Measurements from ENCODE around the gene BEST1. TPM values are rescaled to one million over a fixed set of nuclear protein-coding genes. Genes with fewer than 3 reads are reported as not detected.
A peak's percentile ranks its signal among the peaks of the same experiment; 100 is the strongest.

The BEST1 gene
- total RNA-seq, 1 donor from 2014 or later: under 0.01 TPM

GRCh38 chr11:61914471-61915171, 35.5 kb upstream of the BEST1 start:
- no peak for DNase-seq (ENCODE audit: low read depth in 2 of 2)

DNA sequence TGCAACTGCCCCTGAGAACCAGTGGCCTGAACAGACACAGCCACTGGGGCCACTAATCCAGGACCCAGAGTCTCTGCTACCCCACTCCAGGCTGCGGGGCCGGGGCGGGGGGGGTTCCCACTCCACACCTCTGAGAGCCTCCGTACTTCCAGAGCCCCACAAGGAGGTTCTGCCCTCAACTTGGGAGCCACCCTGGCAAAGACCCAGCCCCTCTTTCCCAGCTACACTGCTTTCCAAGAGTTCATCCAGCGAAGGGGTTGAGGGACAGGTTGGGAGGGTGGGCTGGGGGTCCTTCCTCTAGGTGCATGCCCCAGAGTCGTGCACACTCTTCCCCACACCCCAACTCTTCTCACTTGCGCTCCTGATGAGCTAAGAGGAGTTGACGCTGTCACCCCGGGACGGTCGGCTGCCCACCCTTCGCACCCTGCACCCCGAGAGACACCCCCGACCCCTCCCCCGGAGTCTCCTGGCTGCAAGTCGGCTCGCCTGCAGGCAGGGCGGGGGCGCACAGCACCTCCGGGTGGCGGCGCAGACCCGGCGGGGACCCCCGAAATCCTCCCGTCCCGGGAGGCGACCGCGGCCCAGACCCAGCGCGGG, 33.3 kb upstream of the BEST1 start:
- DNase-seq (ENCODE audit: low read depth in 2 of 2): no peak

DNA sequence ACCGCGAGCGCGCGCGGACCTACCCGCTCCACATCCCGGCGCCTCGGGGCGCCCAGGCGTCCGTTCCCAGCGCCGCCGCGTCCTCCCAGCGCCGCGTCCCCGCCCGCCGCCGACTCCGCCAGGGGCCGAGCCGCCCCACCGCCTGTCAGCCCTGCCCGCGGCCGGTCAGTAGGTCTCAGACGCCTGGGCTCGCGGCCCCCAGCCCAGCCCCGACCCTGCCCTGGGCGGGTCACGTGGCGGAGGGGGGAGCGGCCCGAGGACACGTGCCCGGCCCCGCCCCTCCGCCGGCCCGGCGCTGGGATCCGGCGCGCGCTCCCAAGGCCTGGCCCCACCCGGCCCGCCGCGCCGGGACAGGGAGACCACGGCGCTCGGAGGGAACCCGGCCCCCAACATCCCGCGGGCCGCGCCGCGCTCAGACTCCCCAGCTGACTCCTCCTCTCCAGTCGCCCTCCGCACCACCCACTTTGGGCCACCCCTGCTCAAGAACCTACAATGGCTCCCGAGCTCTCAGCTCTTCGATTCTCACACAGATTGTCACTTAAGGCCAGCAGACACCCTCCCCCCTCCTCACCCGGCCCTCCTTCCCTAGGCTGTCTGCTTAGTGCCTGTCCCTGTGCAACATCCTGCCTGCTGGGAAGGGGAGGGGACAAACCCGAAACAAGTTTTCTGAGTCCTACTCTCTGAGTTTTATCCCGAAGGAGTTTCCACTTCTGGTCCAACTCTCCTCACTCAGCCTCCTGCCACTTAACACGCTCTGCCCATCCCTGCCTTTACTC, 32.6 kb upstream of the BEST1 start, which contains the start of gene RAB3IL1:
TSS of gene RAB3IL1 (minus strand) at position 233 of the 776 bp plus-strand sequence. CDS start at position 34, 199 bp downstream.
- DNase-seq (ENCODE audit: low read depth in 2 of 2): peak in 1 of 2 donors; percentile 51

DNA sequence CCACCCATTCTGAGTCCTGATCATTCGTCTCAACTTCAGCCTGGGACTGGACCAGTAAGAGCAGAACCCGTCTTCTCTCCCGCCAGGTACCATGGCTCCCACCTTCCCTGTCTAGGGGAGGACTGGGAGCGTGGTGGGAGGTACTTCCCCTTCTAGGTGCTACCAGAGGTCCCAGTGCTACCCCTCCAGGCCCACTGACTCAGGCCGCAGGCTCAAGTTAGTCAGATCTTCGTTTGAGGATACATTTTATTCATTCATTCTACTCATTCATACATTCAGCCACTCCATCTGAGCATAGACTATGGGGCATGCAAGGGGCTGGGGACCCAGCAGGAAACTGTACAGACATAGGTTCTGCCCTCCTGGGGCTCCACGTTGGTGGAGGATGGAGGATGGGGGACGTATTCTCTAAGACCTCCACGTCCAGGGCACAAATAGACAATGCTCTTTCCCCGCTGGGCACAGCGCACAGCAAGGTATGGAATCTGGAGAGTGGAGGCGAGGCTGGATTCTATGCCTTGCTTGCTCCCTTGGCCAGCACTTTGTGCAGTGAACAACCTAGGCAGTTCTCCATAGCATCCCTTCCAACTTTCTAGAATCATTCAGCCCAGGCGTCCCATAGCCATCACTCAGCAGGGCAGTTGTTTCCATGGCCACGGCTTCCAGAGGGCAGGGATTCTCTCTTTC, 31.8 kb upstream of the BEST1 start:
- no peak for DNase-seq (ENCODE audit: low read depth in 2 of 2)

- DNase-seq (ENCODE audit: low read depth in 2 of 2): no peak
Observed at GRCh38 chr11:61918938-61919704, 31.0 kb upstream of the BEST1 start.

DNA sequence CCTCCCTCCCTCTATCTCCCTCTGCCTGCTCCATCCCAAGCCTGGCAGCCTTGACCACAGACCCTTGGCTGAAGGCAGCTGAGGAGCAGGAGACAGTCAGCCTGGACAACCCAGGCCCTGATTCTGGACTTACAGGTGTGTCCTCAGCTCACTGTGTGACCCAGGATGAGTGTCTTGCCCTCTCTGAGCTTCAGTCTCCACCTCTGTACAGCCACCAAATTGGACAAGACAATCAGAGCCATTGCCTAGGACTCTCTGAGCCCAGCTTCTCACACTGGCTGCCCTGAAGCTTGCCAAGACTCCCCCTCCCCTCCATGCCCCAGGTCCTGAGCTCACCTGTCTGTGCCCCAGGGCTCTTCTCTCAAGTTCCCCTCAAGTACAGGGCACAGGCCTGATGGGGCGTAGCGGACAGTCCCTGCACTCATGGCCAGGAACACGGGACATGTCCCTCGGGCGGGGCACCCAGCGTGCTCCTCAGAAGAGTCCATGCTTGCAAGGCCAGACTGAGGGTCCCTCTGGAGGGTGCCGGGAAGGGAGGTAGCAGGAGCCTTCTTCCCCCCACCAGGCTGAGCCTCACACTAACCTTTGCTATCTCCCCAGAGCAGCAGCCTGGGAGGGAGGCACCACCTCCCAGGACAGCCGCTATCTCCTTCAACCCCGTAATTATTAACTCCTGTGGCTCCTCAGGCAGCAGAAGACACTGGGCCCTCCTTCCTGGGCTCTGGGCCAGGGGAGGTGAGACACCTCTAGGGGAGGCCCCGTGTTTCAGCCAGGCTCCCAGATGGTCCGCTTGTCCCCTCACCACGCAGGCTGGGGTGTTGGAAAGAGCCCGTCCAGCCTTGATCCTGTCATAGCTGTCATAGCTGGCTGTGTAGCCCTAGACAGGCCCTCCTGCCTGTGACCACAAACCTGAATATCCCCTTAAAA, 30.2 kb upstream of the BEST1 start:
- no peak for DNase-seq (ENCODE audit: low read depth in 2 of 2)

DNA sequence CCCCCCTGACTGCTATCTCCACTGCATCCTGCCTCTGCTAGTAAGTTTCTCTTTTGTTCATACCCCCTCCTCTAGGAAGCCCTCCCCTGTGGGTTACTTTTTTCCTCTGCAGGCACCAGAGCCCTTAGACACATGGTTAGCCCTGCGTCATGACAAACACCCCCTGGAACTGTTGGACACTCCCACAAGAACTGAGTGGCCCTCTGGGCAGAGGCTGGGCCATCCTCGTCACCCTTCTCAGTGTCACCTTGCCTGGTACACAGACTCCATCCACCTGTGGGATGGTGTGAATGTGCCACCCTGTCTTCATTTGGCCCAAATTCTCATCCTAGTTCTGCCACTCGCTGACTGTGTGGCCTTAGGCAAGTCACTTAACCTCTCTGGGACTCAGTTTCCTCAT, 28.7 kb upstream of the BEST1 start:
- no peak for DNase-seq (ENCODE audit: low read depth in 2 of 2)

- peak in 1 of 2 donors; percentile 34 for DNase-seq (ENCODE audit: low read depth in 2 of 2)
Observed at GRCh38 chr11:61922539-61922938, 27.6 kb upstream of the BEST1 start.

GRCh38 chr11:61923166-61924063, 26.7 kb upstream of the BEST1 start:
- DNase-seq (ENCODE audit: low read depth in 2 of 2): peak in 1 of 2 donors; percentile 17

GRCh38 chr11:61924064-61924455, 26.1 kb upstream of the BEST1 start:
- DNase-seq (ENCODE audit: low read depth in 2 of 2): no peak

DNA sequence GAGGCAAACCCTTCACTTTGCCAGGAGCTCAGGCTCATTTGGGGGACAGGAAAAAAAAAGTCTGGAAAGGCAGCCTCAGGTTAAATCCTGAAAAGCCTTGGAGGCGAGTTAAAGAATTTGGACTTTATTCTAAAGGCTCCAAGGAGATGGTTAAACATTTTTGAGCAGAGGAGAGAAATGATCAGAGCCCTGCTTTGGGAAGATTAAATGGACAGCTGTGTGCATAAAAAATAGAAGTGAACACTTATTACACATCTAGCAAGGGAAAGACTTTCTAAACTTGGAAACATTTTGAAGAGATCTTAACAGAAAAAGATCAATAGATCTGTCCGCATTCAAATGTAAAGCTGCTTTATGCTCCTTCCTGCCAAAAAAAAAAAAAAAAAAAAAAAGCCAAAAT, 24.4 kb upstream of the BEST1 start:
- DNase-seq (ENCODE audit: low read depth in 2 of 2): no peak

DNA sequence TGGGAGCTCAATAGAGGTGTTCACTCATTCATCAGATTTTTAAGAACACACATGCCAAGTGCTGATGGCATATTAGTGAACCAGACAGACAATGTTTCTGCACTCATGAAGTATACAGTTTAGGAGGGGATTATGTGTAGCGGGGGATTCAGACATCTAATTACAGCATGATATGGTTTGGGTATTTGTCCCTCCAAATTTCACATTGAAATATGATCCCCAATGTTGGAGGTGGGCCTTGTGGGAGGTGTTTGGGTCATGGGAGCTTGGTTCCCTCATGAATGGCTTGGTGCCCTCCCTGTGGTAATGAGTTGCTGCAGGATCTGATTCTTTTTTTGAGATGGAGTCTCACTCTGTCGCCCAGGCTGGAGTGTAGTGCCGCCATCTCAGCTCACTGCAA, 23.9 kb upstream of the BEST1 start:
- no peak for DNase-seq (ENCODE audit: low read depth in 2 of 2)

DNA sequence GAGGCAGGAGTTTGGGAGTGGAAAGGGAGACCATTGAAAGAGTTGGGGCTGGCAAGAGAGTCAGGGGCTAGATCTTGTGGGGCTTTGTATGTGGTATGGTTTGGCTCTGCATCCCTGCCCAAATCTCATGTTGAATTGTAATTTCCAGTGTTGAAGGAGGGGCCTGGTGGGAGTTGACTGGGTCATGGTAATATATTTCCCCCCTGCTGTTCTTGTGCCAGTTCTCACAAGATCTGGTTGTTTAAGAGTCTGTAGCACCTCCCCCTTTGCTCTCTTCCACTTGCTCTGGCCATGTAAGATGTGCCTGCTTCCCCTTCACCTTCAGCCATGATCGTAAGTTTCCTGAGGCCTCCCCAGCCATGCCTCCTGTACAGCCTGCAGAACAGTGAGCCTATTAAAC, 22.6 kb upstream of the BEST1 start:
- DNase-seq (ENCODE audit: low read depth in 2 of 2): no peak

DNA sequence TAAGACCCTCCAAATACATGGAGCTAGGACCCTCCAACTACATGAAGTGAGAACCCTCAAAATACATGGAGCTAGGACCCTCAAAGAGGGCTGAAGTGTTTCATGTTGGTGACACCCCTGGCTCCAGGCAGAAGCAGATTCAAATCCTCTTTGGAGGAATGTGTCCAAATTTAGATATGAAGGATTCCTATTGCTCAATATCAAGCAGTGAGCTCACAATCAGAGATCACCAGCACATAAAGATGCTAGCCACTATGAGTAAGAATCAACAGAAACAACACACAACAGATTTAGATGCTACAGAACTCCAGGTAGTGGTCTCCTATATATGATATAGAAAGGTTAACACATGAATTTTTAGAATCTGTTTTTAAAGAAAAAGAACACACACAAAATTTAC, 21.5 kb upstream of the BEST1 start:
- DNase-seq (ENCODE audit: low read depth in 2 of 2): no peak

GRCh38 chr11:61930933-61931332, 19.2 kb upstream of the BEST1 start:
- DNase-seq (ENCODE audit: low read depth in 2 of 2): no peak

- no peak for DNase-seq (ENCODE audit: low read depth in 2 of 2)
Observed at GRCh38 chr11:61935861-61936260, 14.3 kb upstream of the BEST1 start.

GRCh38 chr11:61940466-61940865, 9.7 kb upstream of the BEST1 start:
- DNase-seq (ENCODE audit: low read depth in 2 of 2): no peak

GRCh38 chr11:61945191-61945590, 5.0 kb upstream of the BEST1 start:
- DNase-seq (ENCODE audit: low read depth in 2 of 2): no peak

DNA sequence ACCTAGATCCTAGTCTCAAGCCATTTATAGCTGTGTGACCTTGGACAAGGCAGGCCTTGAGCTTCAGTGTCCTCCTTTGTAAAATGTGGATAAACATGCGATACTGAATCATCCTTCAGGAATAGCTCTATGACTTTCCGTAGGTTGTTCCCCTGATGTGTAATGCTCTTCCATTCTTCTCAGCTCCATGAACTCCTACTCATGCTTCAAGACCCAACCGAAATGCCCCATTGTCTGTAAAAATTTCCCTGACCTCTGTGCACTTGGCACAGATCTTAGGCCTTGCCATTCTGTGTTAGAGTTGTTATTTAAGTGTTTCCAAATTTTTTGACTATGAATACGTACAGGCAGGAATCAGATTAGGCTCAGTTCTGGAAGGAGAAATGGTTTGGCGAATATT, 3.3 kb upstream of the BEST1 start:
- DNase-seq (ENCODE audit: low read depth in 2 of 2): no peak
